Tibial nerve (tissue), 3 donors: ENCODE results near the gene TRAPPC5.

Experiments used
- CTCF ChIP-seq, 5 experiments: fragments of 200-600 bp in 3 of 5; fragments of 450-650 bp in 2 of 5; sonication (generic) in 3 of 5; IDR thresholded peaks; one replicate each; pipeline ENCODE4 v1.5.1; 2016 to 2019; ENCODE audit warnings: antibody characterized with exemption in 5 of 5, mild to moderate bottlenecking in 3 of 5, moderate library complexity in 2 of 5
- POLR2A ChIP-seq, 2 donors: fragments of 450-650 bp; IDR thresholded peaks; one replicate each; pipeline ENCODE4 v1.6.1; 2017; ENCODE audit warnings: antibody characterized with exemption in 2 of 2, mild to moderate bottlenecking in 2 of 2, moderate library complexity in 2 of 2

GRCh38 chr19:7665076-7665475, 15.6 kb upstream of the TRAPPC5 start:
- TF ChIP-seq CTCF (IDR thresholded peaks at IDR 0.05): no peak
- no peak for TF ChIP-seq POLR2A (IDR thresholded peaks at IDR 0.05)
